HG03469 (cell line): ENCODE measurements around the gene MEGF8.

Experiments
- ATAC-seq: cut with Tn5 transposase; IDR thresholded peaks from one replicate; pipeline ENCODE4 v1.9.1; 2021; ENCODE audit warnings: mild to moderate bottlenecking, moderate library complexity, moderate number of reproducible peaks; ENCODE audit not compliant: unreplicated experiment

MEGF8 gene

GRCh38 chr19:42325308-42325895 lies at the start of gene MEGF8:
TSS of gene MEGF8 (plus strand) at chr19:42325635. CDS start at chr19:42326244, 609 bp downstream.
- peak; percentile 71 for ATAC-seq

GRCh38 chr19:42276284-42276683 lies 49.2 kb upstream of the MEGF8 start:
- ATAC-seq, result no peak

- ATAC-seq, result no peak
Measured at GRCh38 chr19:42276821-42277220, 48.6 kb upstream of the MEGF8 start.

- no peak for ATAC-seq
Measured at GRCh38 chr19:42277821-42278451, 47.5 kb upstream of the MEGF8 start.

- ATAC-seq, result no peak
Measured at GRCh38 chr19:42278452-42279154, 46.8 kb upstream of the MEGF8 start.

GRCh38 chr19:42279155-42279901 lies 46.1 kb upstream of the MEGF8 start:
- no peak for ATAC-seq

- ATAC-seq, result no peak
Measured at GRCh38 chr19:42279902-42280814, 45.3 kb upstream of the MEGF8 start.

GRCh38 chr19:42280815-42281145 lies 44.7 kb upstream of the MEGF8 start:
- ATAC-seq, result no peak

GRCh38 chr19:42281146-42281826 lies 44.1 kb upstream of the MEGF8 start:
- no peak for ATAC-seq

GRCh38 chr19:42281827-42282762 lies 43.3 kb upstream of the MEGF8 start:
- no peak for ATAC-seq

GRCh38 chr19:42282819-42283187 lies 42.6 kb upstream of the MEGF8 start:
- no peak for ATAC-seq

GRCh38 chr19:42283188-42284065 lies 42.0 kb upstream of the MEGF8 start:
- no peak for ATAC-seq

- no peak for ATAC-seq
Measured at GRCh38 chr19:42284066-42284501, 41.4 kb upstream of the MEGF8 start.

- ATAC-seq, result no peak
Measured at GRCh38 chr19:42284591-42285341, 40.7 kb upstream of the MEGF8 start.

- ATAC-seq, result no peak
Measured at GRCh38 chr19:42285541-42285941, 39.9 kb upstream of the MEGF8 start.

- no peak for ATAC-seq
Measured at GRCh38 chr19:42285988-42286348, 39.5 kb upstream of the MEGF8 start.

GRCh38 chr19:42286349-42287016 lies 39.0 kb upstream of the MEGF8 start:
- no peak for ATAC-seq
